Superior temporal gyrus (tissue), 1 donor: ENCODE data around the gene ROR2.

ENCODE experiments used
- DNase-seq: peaks from one replicate; pipeline ENCODE4 v3.0.0-alpha.2; 2016; ENCODE audit errors: extremely low spot score

ROR2 gene

GRCh38 chr9:91817493-91818224 is 132.4 kb downstream of the ROR2 start:
- no peak for DNase-seq

- DNase-seq = no peak
Observed at GRCh38 chr9:91817106-91817492, 132.9 kb downstream of the ROR2 start.

- DNase-seq = no peak
Observed at GRCh38 chr9:91816356-91816755, 133.7 kb downstream of the ROR2 start.

- DNase-seq = no peak
Observed at GRCh38 chr9:91815896-91816295, 134.1 kb downstream of the ROR2 start.

GRCh38 chr9:91814753-91815152 is 135.3 kb downstream of the ROR2 start:
- no peak for DNase-seq

- no peak for DNase-seq
Observed at GRCh38 chr9:91814201-91814600, 135.8 kb downstream of the ROR2 start.

- DNase-seq = no peak
Observed at GRCh38 chr9:91813176-91813795, 136.7 kb downstream of the ROR2 start.

GRCh38 chr9:91812191-91812590 is 137.8 kb downstream of the ROR2 start:
- no peak for DNase-seq

- no peak for DNase-seq
Observed at GRCh38 chr9:91811024-91811909, 138.8 kb downstream of the ROR2 start.

- no peak for DNase-seq
Observed at GRCh38 chr9:91810286-91810905, 139.6 kb downstream of the ROR2 start.

- DNase-seq = no peak
Observed at GRCh38 chr9:91809581-91810285, 140.3 kb downstream of the ROR2 start.

GRCh38 chr9:91807643-91808246 is 142.3 kb downstream of the ROR2 start:
- DNase-seq = no peak

- DNase-seq = no peak
Observed at GRCh38 chr9:91805031-91805430, 145.0 kb downstream of the ROR2 start.

GRCh38 chr9:91803970-91804752 is 145.9 kb downstream of the ROR2 start:
- DNase-seq = no peak

- no peak for DNase-seq
Observed at GRCh38 chr9:91803151-91803940, 146.7 kb downstream of the ROR2 start.

- DNase-seq = no peak
Observed at GRCh38 chr9:91802391-91802790, 147.6 kb downstream of the ROR2 start.

- DNase-seq = no peak
Observed at GRCh38 chr9:91800473-91801030, 149.5 kb downstream of the ROR2 start.

- no peak for DNase-seq
Observed at GRCh38 chr9:91799113-91799744, 150.8 kb downstream of the ROR2 start.
